ENCODE measurements around the gene GLIPR1L1.

The GLIPR1L1 gene

GRCh38 chr12:75317784-75318183 is 16.7 kb upstream of the GLIPR1L1 start:
- Histone ChIP-seq H2AFZ (ENCODE audit: low read depth, low read length, severe bottlenecking) (no peak overlapping the region), H3K27ac (ENCODE audit: low read depth, low read length) (no peak overlapping the region), H3K9me2 (replicated peaks; ENCODE audit: insufficient read depth, low read length) (no peaks in the 10 kb centered on the region)

GRCh38 chr12:75322464-75322863 is 12.0 kb upstream of the GLIPR1L1 start:
- no peak overlapping the region for H2AFZ ChIP-seq (ENCODE audit: low read depth, low read length, severe bottlenecking)
- TF ChIP-seq CTCF (IDR thresholded peaks at IDR 0.05; ENCODE audit: insufficient read depth, low read length, poor library complexity, severe bottlenecking) (no peak), EZH2phosphoT487 (conservative IDR thresholded peaks at IDR 0.05; ENCODE audit: low read length) (no peak)
- H3K9ac ChIP-seq (ENCODE audit: low read length) = no peak overlapping the region
- H3K9me2 ChIP-seq (replicated peaks; ENCODE audit: insufficient read depth, low read length) = no peaks in the 10 kb centered on the region
- H3K79me2 ChIP-seq (ENCODE audit: insufficient read depth, low read length) = no peaks in the 10 kb centered on the region
- H3K36me3 ChIP-seq (ENCODE audit: low read length) = no peaks in the 10 kb centered on the region
- H3K4me3 ChIP-seq (ENCODE audit: insufficient read depth, low read length, poor library complexity, severe bottlenecking) = no peak overlapping the region
- H3K9me3 ChIP-seq (ENCODE audit: insufficient read depth, low read length) = no peaks in the 10 kb centered on the region
- no peaks in the 10 kb centered on the region for H3K27me3 ChIP-seq (ENCODE audit: low read length)
- H3K4me2 ChIP-seq (ENCODE audit: low read depth, low read length, poor library complexity, severe bottlenecking) = no peak overlapping the region
- H3K27ac ChIP-seq (ENCODE audit: low read depth, low read length) = no peak overlapping the region
- no peaks in the 10 kb centered on the region for H3F3A ChIP-seq (ENCODE audit: insufficient read depth)
- H4K20me1 ChIP-seq (ENCODE audit: low read depth, low read length) = no peaks in the 10 kb centered on the region

More at GRCh38 chr12:75317784-75318183, 16.7 kb upstream of the GLIPR1L1 start:
- H4K20me1 ChIP-seq (ENCODE audit: low read depth, low read length) = no peaks in the 10 kb centered on the region
- no peaks in the 10 kb centered on the region for H3K36me3 ChIP-seq (ENCODE audit: low read length)
- H3K4me2 ChIP-seq (ENCODE audit: low read depth, low read length, poor library complexity, severe bottlenecking) = no peak overlapping the region
- no peaks in the 10 kb centered on the region for H3K9me3 ChIP-seq (ENCODE audit: insufficient read depth, low read length)
- no peaks in the 10 kb centered on the region for H3K79me2 ChIP-seq (ENCODE audit: insufficient read depth, low read length)
- H3K4me3 ChIP-seq (ENCODE audit: insufficient read depth, low read length, poor library complexity, severe bottlenecking) = no peak overlapping the region
- no peak overlapping the region for H3K9ac ChIP-seq (ENCODE audit: low read length)
- H3K27me3 ChIP-seq (ENCODE audit: low read length) = no peaks in the 10 kb centered on the region
- TF ChIP-seq CTCF (IDR thresholded peaks at IDR 0.05; ENCODE audit: insufficient read depth, low read length, poor library complexity, severe bottlenecking) (no peak), EZH2phosphoT487 (conservative IDR thresholded peaks at IDR 0.05; ENCODE audit: low read length) (no peak)
- H3F3A ChIP-seq (ENCODE audit: insufficient read depth) = no peaks in the 10 kb centered on the region

GRCh38 chr12:75323663-75324062 is 10.8 kb upstream of the GLIPR1L1 start:
- no peaks in the 10 kb centered on the region for H3K79me2 ChIP-seq (ENCODE audit: insufficient read depth, low read length)
- H3K4me3 ChIP-seq (ENCODE audit: insufficient read depth, low read length, poor library complexity, severe bottlenecking) = no peak overlapping the region
- H3K9me2 ChIP-seq (replicated peaks; ENCODE audit: insufficient read depth, low read length) = no peaks in the 10 kb centered on the region
- H3F3A ChIP-seq (ENCODE audit: insufficient read depth) = no peaks in the 10 kb centered on the region
- H3K27ac ChIP-seq (ENCODE audit: low read depth, low read length) = no peak overlapping the region
- H3K9me3 ChIP-seq (ENCODE audit: insufficient read depth, low read length) = no peaks in the 10 kb centered on the region
- no peak for TF ChIP-seq CTCF (IDR thresholded peaks at IDR 0.05; ENCODE audit: insufficient read depth, low read length, poor library complexity, severe bottlenecking)
- TF ChIP-seq EZH2phosphoT487 (conservative IDR thresholded peaks at IDR 0.05; ENCODE audit: low read length) = no peak
- H2AFZ ChIP-seq (ENCODE audit: low read depth, low read length, severe bottlenecking) = no peak overlapping the region
- no peak overlapping the region for H3K4me2 ChIP-seq (ENCODE audit: low read depth, low read length, poor library complexity, severe bottlenecking)
- no peaks in the 10 kb centered on the region for H4K20me1 ChIP-seq (ENCODE audit: low read depth, low read length)
- H3K36me3 ChIP-seq (ENCODE audit: low read length) = no peaks in the 10 kb centered on the region
- no peak overlapping the region for H3K9ac ChIP-seq (ENCODE audit: low read length)
- no peaks in the 10 kb centered on the region for H3K27me3 ChIP-seq (ENCODE audit: low read length)
